ENCODE measurements around the gene ZNF746.

The ZNF746 gene

DNA sequence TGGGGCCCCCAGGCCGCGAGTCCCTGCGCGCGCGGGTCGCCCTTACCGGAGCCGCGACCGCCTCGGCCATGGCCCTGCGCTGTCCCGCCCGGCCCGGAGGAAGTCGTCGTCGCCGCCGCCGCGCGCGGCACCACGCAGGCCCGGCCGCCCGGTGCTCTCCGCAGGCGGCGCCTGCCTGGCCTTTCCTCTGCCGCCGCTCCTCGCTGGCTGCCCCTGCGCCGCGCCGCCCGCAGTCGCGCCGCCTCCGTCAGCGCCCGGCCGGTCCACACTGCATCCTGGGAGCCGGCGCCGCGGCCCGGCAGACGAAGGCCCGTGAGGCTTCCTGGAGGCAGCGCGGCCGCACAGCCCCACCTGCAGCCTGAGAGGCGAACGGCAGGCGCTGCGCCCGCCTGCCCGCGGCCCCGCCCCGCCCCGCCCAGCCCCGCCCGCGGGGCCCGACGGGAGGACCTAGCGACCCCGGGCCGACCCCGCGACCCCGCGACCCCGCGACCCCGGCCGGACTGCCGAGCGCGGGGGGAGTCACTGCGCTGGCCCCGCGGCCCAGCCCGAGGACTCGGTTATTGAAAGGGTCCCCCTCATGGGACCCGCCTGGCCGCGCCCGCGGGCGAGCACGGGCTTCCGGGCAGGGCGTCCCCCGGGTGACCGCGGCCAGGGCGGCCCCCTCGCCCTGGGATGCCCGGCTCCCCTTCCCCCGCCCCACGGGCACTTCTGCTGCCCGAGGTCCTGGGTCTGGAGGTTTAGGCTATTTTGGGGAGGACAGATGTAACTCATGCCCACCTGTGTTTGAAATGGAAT, at the start of gene ZNF746:
Gene ZNF746 (minus strand): TSS at position 343 of the 795 bp plus-strand sequence. CDS start 273 bp downstream, at position 70.
- Histone ChIP-seq H3K9ac (ENCODE audit: low read length in 5 of 5) (peak within 1 kb of the TSS; percentile 56 to 87 (median 83)), H3K4me1 (ENCODE audit: control insufficient read depth in 5 of 5, insufficient read depth in 5 of 5, low read length in 5 of 5) (peaks cover 2 to 30% (median 27%) of the 10 kb centered on the region in 5 donors), H3K27me3 (ENCODE audit: control insufficient read depth in 5 of 5, insufficient read depth in 4 of 5, low read length in 5 of 5) (no peaks in the 10 kb centered on the region), H3K36me3 (ENCODE audit: control insufficient read depth in 5 of 5, insufficient read depth in 5 of 5, low read length in 5 of 5) (peaks cover 0 to 17% (median 15%) of the 10 kb centered on the region in 5 donors), H3K9me3 (ENCODE audit: control insufficient read depth in 5 of 5, low read length in 5 of 5) (no peaks in the 10 kb centered on the region), H3K27ac (ENCODE audit: low read depth, low read length) (peak within 1 kb of the TSS; percentile 70), H3K4me3 (ENCODE audit: low read depth in 1 of 5, low read length in 5 of 5) (peak within 1 kb of the TSS; percentile 71 to 84 (median 82))

DNA sequence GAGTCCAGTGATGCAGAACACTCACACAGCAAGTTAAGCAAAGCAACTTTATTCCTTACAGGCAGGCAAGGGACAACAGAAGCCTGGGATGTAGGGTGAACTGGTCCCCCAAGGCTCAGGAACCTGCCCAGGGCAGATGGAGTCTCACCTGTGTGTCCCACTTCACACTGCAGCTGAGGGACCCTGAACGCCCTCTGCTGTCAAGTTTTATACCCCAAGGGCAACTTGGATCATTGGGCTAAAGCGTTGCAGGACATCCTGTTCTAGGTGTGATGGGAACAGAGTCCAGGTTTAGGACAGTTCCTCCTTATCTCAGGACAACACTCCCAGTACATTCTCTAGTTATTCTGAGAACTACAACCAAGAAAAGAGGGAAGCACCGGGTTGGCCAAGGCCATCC, 49.5 kb upstream of the ZNF746 start:
- Histone ChIP-seq H3K27ac (ENCODE audit: low read depth, low read length) (no peak overlapping the region), H3K36me3 (ENCODE audit: control insufficient read depth in 5 of 5, insufficient read depth in 5 of 5, low read length in 5 of 5) (peaks cover 15 to 62% (median 55%) of the 10 kb centered on the region in 5 donors), H3K4me1 (ENCODE audit: control insufficient read depth in 5 of 5, insufficient read depth in 5 of 5, low read length in 5 of 5) (no peaks in the 10 kb centered on the region), H3K9me3 (ENCODE audit: control insufficient read depth in 5 of 5, low read length in 5 of 5) (no peaks in the 10 kb centered on the region), H3K9ac (ENCODE audit: low read length in 5 of 5) (no peak overlapping the region), H3K27me3 (ENCODE audit: control insufficient read depth in 5 of 5, insufficient read depth in 4 of 5, low read length in 5 of 5) (no peaks in the 10 kb centered on the region), H3K4me3 (ENCODE audit: low read depth in 1 of 5, low read length in 5 of 5) (no peak overlapping the region)

DNA sequence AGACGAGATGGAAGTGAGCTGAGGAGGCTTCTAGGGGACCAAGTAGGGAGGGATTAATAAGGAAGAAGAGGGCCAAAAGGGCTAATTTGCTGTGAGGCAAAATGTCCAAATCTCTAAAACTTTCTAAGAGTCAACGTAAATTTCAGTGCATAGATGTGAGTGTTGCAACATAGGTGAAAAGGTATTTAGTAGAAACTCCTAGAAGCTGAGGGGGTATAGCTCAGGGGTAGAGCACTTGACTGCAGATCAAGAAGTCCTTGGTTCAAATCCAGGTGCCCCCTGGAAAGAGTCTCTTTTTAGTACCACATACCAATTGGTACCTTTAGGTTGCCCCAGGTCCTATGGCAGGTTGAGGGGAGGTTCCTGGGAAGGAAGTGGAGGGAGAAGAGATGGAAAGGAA, 48.7 kb upstream of the ZNF746 start:
- peaks cover 12 to 55% (median 48%) of the 10 kb centered on the region in 5 donors for H3K36me3 ChIP-seq (ENCODE audit: control insufficient read depth in 5 of 5, insufficient read depth in 5 of 5, low read length in 5 of 5)
- no peaks in the 10 kb centered on the region for H3K27me3 ChIP-seq (ENCODE audit: control insufficient read depth in 5 of 5, insufficient read depth in 4 of 5, low read length in 5 of 5)
- H3K9me3 ChIP-seq (ENCODE audit: control insufficient read depth in 5 of 5, low read length in 5 of 5) = peaks cover 0 to 4% (median 3%) of the 10 kb centered on the region in 5 donors
- H3K9ac ChIP-seq (ENCODE audit: low read length in 5 of 5) = no peak overlapping the region
- no peaks in the 10 kb centered on the region for H3K4me1 ChIP-seq (ENCODE audit: control insufficient read depth in 5 of 5, insufficient read depth in 5 of 5, low read length in 5 of 5)
- H3K27ac ChIP-seq (ENCODE audit: low read depth, low read length) = no peak overlapping the region
- no peak overlapping the region for H3K4me3 ChIP-seq (ENCODE audit: low read depth in 1 of 5, low read length in 5 of 5)

DNA sequence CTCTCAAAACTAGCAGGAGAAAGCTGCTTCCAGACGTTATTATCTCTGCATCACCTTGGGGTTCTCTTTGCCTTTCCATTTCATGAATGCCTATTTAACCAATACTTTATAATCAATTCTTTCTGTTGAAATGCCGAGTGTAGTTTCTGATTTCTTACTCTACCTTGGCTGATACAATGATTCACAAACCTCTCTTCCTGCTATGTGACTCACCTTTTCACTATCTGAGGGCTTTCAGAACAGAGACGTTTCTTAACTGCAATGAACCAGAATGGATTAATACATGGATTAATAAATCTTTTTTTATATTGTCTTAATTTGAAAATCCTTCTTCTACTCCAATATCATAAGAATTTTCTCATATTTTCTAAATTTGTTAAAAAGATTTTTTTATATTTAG, 46.4 kb upstream of the ZNF746 start:
- Histone ChIP-seq H3K27ac (ENCODE audit: low read depth, low read length) (no peak overlapping the region), H3K36me3 (ENCODE audit: control insufficient read depth in 5 of 5, insufficient read depth in 5 of 5, low read length in 5 of 5) (peaks cover 6 to 33% (median 25%) of the 10 kb centered on the region in 5 donors), H3K27me3 (ENCODE audit: control insufficient read depth in 5 of 5, insufficient read depth in 4 of 5, low read length in 5 of 5) (no peaks in the 10 kb centered on the region), H3K9me3 (ENCODE audit: control insufficient read depth in 5 of 5, low read length in 5 of 5) (peaks cover 3 to 10% (median 7%) of the 10 kb centered on the region in 5 donors), H3K4me3 (ENCODE audit: low read depth in 1 of 5, low read length in 5 of 5) (no peak overlapping the region), H3K9ac (ENCODE audit: low read length in 5 of 5) (no peak overlapping the region), H3K4me1 (ENCODE audit: control insufficient read depth in 5 of 5, insufficient read depth in 5 of 5, low read length in 5 of 5) (no peaks in the 10 kb centered on the region)

DNA sequence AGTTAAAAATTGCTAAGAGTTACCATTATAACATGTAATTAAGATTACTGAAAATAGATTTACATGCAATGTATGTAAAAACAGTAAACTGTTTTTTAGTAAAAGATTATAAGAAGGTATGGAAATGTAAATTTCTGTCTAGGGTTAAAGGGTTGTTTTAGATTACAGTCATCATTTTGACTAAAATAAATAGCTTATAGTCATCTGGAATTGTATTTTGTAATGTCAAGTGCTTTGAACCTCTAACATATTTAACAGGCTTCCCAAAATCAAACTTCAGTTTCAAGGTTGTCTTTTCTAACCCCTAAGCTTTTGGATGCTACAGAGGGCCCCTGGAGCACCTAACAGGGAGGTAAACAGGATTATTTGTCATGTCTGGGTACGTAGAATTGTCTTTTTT, 35.0 kb upstream of the ZNF746 start:
- Histone ChIP-seq H3K4me1 (ENCODE audit: control insufficient read depth in 5 of 5, insufficient read depth in 5 of 5, low read length in 5 of 5) (no peaks in the 10 kb centered on the region), H3K27me3 (ENCODE audit: control insufficient read depth in 5 of 5, insufficient read depth in 4 of 5, low read length in 5 of 5) (no peaks in the 10 kb centered on the region), H3K27ac (ENCODE audit: low read depth, low read length) (no peak overlapping the region), H3K4me3 (ENCODE audit: low read depth in 1 of 5, low read length in 5 of 5) (no peak overlapping the region), H3K9ac (ENCODE audit: low read length in 5 of 5) (no peak overlapping the region), H3K36me3 (ENCODE audit: control insufficient read depth in 5 of 5, insufficient read depth in 5 of 5, low read length in 5 of 5) (no peaks in the 10 kb centered on the region), H3K9me3 (ENCODE audit: control insufficient read depth in 5 of 5, low read length in 5 of 5) (peaks cover 24 to 69% (median 49%) of the 10 kb centered on the region in 5 donors)

DNA sequence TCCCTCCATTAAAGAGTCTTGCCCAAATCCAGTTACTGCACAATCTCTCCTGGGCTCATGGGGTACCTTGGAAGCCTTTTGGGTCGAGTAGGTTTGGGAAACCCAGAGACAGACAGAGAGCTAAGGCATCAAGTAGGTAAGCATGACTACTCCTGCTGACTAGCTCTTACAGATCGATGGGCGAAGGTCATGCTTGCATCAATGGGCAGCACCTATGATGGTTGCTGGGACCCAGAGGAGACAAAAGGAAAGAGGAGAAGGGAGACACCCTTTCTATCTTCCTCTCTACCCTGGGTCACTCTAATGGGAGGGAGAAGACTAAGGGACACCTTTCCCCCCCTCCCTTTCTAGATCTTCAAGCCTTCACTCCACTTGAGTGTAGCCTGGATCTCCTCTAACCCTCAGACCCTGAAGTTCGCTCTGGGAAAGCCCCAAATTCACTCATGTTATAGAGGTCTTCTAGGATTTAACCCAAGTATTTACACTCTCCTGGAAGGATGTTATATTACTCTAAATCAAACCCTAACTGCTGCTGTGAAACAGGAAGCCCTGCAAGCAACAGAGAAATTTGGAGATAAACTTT, 31.6 kb upstream of the ZNF746 start:
- Histone ChIP-seq H3K9me3 (ENCODE audit: control insufficient read depth in 5 of 5, low read length in 5 of 5) (peaks cover 24 to 72% (median 53%) of the 10 kb centered on the region in 5 donors), H3K27me3 (ENCODE audit: control insufficient read depth in 5 of 5, insufficient read depth in 4 of 5, low read length in 5 of 5) (no peaks in the 10 kb centered on the region), H3K4me1 (ENCODE audit: control insufficient read depth in 5 of 5, insufficient read depth in 5 of 5, low read length in 5 of 5) (no peaks in the 10 kb centered on the region), H3K36me3 (ENCODE audit: control insufficient read depth in 5 of 5, insufficient read depth in 5 of 5, low read length in 5 of 5) (no peaks in the 10 kb centered on the region), H3K27ac (ENCODE audit: low read depth, low read length) (no peak overlapping the region), H3K9ac (ENCODE audit: low read length in 5 of 5) (no peak overlapping the region), H3K4me3 (ENCODE audit: low read depth in 1 of 5, low read length in 5 of 5) (peak overlapping the region in 4 of 5 donors; percentile 19 to 51 (median 32))

DNA sequence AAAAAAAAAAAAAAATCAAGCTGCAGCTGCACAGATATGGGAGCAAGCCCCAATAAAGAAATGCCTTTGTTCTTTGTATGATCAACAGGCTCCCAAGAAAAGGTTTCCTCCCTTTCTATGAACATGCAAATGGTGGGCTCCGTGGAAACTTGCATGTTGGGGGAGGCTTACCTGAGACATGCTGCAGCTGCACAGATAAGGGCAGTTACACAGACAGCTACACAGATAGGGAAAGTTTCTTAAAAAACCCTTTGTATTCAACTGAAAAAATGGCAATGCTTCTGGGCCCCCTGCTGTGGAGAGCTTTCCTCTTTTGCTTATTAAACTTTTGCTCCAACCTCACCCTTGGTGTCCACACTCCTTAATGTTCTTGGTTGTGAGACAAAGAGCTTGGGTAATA, 29.8 kb upstream of the ZNF746 start:
- H3K27me3 ChIP-seq (ENCODE audit: control insufficient read depth in 5 of 5, insufficient read depth in 4 of 5, low read length in 5 of 5) = no peaks in the 10 kb centered on the region
- H3K9me3 ChIP-seq (ENCODE audit: control insufficient read depth in 5 of 5, low read length in 5 of 5) = peaks cover 20 to 59% (median 47%) of the 10 kb centered on the region in 5 donors
- no peak overlapping the region for H3K4me3 ChIP-seq (ENCODE audit: low read depth in 1 of 5, low read length in 5 of 5)
- no peak overlapping the region for H3K27ac ChIP-seq (ENCODE audit: low read depth, low read length)
- H3K4me1 ChIP-seq (ENCODE audit: control insufficient read depth in 5 of 5, insufficient read depth in 5 of 5, low read length in 5 of 5) = no peaks in the 10 kb centered on the region
- no peak overlapping the region for H3K9ac ChIP-seq (ENCODE audit: low read length in 5 of 5)
- H3K36me3 ChIP-seq (ENCODE audit: control insufficient read depth in 5 of 5, insufficient read depth in 5 of 5, low read length in 5 of 5) = no peaks in the 10 kb centered on the region

DNA sequence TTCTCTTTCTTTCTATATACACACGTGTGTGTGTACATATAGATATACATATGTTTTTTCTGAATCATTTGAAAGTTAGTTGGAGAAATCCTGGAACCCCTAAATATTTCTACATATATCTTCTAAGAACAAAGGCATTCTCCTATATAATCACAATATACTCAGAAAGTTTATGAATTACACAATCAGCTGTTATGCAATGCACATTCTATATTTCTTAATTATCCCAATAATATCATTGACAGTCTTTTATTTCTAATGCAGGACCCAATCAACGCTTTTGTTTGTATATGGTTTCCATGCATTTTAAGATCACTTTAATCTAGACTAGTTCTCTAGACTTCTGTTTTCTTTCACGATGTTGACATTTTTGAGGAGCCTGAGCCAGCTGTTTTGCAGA, 27.7 kb upstream of the ZNF746 start:
- H3K27ac ChIP-seq (ENCODE audit: low read depth, low read length) = no peak overlapping the region
- no peaks in the 10 kb centered on the region for H3K36me3 ChIP-seq (ENCODE audit: control insufficient read depth in 5 of 5, insufficient read depth in 5 of 5, low read length in 5 of 5)
- H3K27me3 ChIP-seq (ENCODE audit: control insufficient read depth in 5 of 5, insufficient read depth in 4 of 5, low read length in 5 of 5) = no peaks in the 10 kb centered on the region
- no peak overlapping the region for H3K9ac ChIP-seq (ENCODE audit: low read length in 5 of 5)
- H3K4me1 ChIP-seq (ENCODE audit: control insufficient read depth in 5 of 5, insufficient read depth in 5 of 5, low read length in 5 of 5) = no peaks in the 10 kb centered on the region
- H3K9me3 ChIP-seq (ENCODE audit: control insufficient read depth in 5 of 5, low read length in 5 of 5) = peaks cover 15 to 41% (median 31%) of the 10 kb centered on the region in 5 donors
- no peak overlapping the region for H3K4me3 ChIP-seq (ENCODE audit: low read depth in 1 of 5, low read length in 5 of 5)

DNA sequence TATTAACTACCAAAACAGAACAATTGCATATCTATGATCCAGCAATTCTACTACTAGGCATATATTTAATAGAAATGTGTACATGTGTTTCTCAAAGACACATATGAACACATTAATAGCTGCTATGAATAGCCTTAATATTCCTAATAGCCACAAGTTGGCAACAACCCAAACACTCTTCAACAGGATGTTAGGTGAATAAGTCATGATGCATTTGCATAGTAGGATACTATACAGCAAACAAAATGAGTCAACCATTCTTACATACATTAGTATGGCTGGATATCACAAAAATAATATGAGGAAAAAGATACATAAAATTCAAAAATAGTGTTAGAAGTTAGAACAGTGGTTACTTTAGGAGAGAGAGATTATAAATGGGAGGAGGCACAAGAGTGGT, 26.8 kb upstream of the ZNF746 start:
- H3K27ac ChIP-seq (ENCODE audit: low read depth, low read length) = no peak overlapping the region
- H3K36me3 ChIP-seq (ENCODE audit: control insufficient read depth in 5 of 5, insufficient read depth in 5 of 5, low read length in 5 of 5) = no peaks in the 10 kb centered on the region
- no peaks in the 10 kb centered on the region for H3K27me3 ChIP-seq (ENCODE audit: control insufficient read depth in 5 of 5, insufficient read depth in 4 of 5, low read length in 5 of 5)
- H3K9me3 ChIP-seq (ENCODE audit: control insufficient read depth in 5 of 5, low read length in 5 of 5) = peaks cover 9 to 32% (median 22%) of the 10 kb centered on the region in 5 donors
- H3K9ac ChIP-seq (ENCODE audit: low read length in 5 of 5) = no peak overlapping the region
- no peak overlapping the region for H3K4me3 ChIP-seq (ENCODE audit: low read depth in 1 of 5, low read length in 5 of 5)
- no peaks in the 10 kb centered on the region for H3K4me1 ChIP-seq (ENCODE audit: control insufficient read depth in 5 of 5, insufficient read depth in 5 of 5, low read length in 5 of 5)

DNA sequence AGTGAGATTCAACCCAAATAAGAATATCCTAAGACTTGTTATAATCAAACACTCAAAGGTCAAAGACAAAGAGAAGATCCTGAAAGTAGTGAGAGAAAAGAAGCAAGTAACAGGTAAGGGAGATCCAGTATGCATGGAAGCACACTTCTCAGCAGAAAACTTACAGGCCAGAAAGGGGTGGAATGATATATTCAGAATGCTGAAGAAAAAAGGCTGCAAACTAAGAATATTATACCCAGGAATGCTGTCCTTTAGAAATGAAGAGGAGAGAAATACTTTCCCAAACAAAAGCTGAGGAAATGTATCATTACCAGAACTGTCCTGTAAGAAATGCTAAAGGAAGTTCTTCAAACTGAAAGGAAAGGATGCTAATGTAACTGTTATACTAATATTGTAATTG, 12.6 kb upstream of the ZNF746 start:
- no peak overlapping the region for H3K27ac ChIP-seq (ENCODE audit: low read depth, low read length)
- peak overlapping the region in 1 of 5 donors; percentile 2 for H3K4me3 ChIP-seq (ENCODE audit: low read depth in 1 of 5, low read length in 5 of 5)
- H3K9ac ChIP-seq (ENCODE audit: low read length in 5 of 5) = no peak overlapping the region
- H3K36me3 ChIP-seq (ENCODE audit: control insufficient read depth in 5 of 5, insufficient read depth in 5 of 5, low read length in 5 of 5) = no peaks in the 10 kb centered on the region
- H3K9me3 ChIP-seq (ENCODE audit: control insufficient read depth in 5 of 5, low read length in 5 of 5) = peaks cover 3 to 40% (median 30%) of the 10 kb centered on the region in 5 donors
- no peaks in the 10 kb centered on the region for H3K27me3 ChIP-seq (ENCODE audit: control insufficient read depth in 5 of 5, insufficient read depth in 4 of 5, low read length in 5 of 5)
- no peaks in the 10 kb centered on the region for H3K4me1 ChIP-seq (ENCODE audit: control insufficient read depth in 5 of 5, insufficient read depth in 5 of 5, low read length in 5 of 5)
